Stimulated activated memory B cell treated with anti-CD40 and anti-IgM and Interleukin-4, amounts not matched to agents 10 μg/mL and 1 μg/mL and 100 μg/mL, for 72 hours (primary cell): ENCODE measurements around the gene GPR84.

Source experiments
- ATAC-seq: fragments of 150-1000 bp; cut with Tn5 transposase; 2 replicates; pipeline ENCODE4 v1.10.0; 2021
- H3K27ac Mint-ChIP-seq: one replicate; pipeline ENCODE4 v1.8.0; 2022; ENCODE audit warnings: mild to moderate bottlenecking, mixed read lengths
- H3K27me3 Mint-ChIP-seq: one replicate; pipeline ENCODE4 v1.8.0; 2022; ENCODE audit warnings: mixed read lengths
- H3K36me3 Mint-ChIP-seq: one replicate; pipeline ENCODE4 v1.8.0; 2022; ENCODE audit warnings: mixed read lengths
- H3K4me1 Mint-ChIP-seq: one replicate; pipeline ENCODE4 v1.8.0; 2022; ENCODE audit warnings: mixed read lengths
- H3K4me3 Mint-ChIP-seq: one replicate; pipeline ENCODE4 v1.8.0; 2022; ENCODE audit warnings: mild to moderate bottlenecking, moderate library complexity, mixed read lengths
- H3K9me3 Mint-ChIP-seq: one replicate; pipeline ENCODE4 v1.8.0; 2022; ENCODE audit warnings: mixed read lengths

GPR84 gene

DNA sequence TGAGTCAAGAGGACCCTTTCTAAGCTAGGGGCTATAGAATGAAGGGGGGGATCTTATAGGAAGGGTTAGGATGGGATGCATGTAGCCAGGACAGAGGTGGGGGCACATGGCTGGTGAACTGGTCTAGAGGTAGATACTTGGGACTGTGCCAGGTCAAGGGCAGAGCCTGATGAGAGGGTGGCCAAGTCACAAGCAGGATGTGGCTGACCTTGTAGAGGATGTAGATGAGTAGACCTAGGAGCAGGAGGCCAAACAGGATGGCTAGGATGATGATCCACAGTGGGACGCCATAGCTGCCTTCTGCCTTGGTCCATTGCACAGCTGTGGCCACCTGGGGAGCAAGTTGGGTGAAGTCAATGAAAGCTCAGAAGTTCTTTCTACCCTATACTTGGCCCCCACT, 32.9 kb upstream of the GPR84 start:
- Mint-ChIP-seq H3K27ac (no peak overlapping the region), H3K4me3 (no peak overlapping the region), H3K4me1 (peaks cover 9% of the 10 kb centered on the region), H3K36me3 (no peaks in the 10 kb centered on the region), H3K27me3 (no peaks in the 10 kb centered on the region), H3K9me3 (no peaks in the 10 kb centered on the region)
- ATAC-seq: no peak

DNA sequence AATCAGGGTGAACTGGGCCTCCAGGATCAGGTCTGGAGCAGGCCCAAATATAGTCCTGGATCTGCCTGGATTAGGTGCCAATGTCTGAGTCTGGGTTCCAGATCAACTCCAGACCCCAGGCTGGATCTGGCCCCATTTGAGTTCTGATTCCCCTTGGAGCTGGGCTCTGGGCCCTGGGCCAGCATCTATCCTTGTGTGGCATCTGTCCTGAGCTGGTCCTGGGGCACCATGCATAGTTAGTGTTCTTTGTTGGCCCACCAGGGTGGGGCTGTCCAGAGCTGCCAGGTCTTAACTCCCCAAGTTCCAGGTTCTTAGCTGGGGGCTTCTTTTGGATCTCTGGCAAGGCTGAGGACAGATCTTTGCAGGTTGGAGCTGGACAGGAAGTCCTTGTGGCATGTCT, 31.3 kb upstream of the GPR84 start:
- Mint-ChIP-seq H3K9me3 (no peaks in the 10 kb centered on the region), H3K36me3 (no peaks in the 10 kb centered on the region), H3K4me3 (no peak overlapping the region), H3K4me1 (peaks cover 23% of the 10 kb centered on the region), H3K27me3 (no peaks in the 10 kb centered on the region), H3K27ac (no peak overlapping the region)
- no peak for ATAC-seq

DNA sequence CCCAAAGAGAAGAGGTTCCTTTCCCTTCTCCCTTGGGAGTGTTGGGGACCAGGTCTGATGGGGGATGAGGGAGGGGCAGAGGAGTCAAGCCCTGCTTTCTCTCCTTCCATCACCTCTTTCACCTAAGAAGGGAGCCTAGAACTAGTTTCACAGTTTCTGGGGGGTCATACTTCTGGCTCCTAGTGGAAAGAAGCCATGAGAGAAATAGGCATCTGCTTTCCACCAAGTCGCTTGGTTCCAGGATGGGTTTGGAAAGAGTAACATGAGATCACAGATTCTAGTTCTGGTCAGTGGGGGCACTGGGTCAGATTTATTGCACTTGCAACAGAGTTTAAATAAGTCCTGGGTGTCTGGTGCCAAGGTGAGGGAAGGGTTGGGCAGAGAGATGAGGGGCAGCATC, 30.7 kb upstream of the GPR84 start:
- H3K4me1 Mint-ChIP-seq: peaks cover 29% of the 10 kb centered on the region
- no peaks in the 10 kb centered on the region for H3K9me3 Mint-ChIP-seq
- no peaks in the 10 kb centered on the region for H3K36me3 Mint-ChIP-seq
- H3K27ac Mint-ChIP-seq: no peak overlapping the region
- H3K27me3 Mint-ChIP-seq: no peaks in the 10 kb centered on the region
- no peak for ATAC-seq
- H3K4me3 Mint-ChIP-seq: no peak overlapping the region

DNA sequence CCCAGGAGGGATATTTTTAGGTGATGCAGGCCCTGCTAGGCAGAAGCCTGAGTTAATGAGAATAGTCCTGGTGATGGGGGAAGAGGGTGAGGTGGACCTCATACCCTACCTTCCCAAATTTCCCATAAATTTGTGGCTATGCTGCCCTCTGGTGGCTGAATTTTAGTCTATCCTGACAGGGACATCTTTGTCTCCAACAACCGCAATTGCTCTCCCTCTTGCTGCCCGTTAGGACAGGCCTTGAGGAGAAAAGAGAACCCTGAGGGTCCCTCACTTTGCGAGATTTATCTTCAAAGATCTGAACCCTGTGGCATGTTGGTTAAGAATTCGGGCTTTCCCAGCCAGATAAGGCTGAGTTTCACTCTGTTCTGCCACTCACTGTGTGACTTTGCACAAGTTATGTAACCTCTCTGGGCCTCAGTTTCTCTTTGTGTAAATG, 30.0 kb upstream of the GPR84 start:
- no peak for ATAC-seq
- no peak overlapping the region for H3K27ac Mint-ChIP-seq
- no peaks in the 10 kb centered on the region for H3K9me3 Mint-ChIP-seq
- peaks cover 36% of the 10 kb centered on the region for H3K4me1 Mint-ChIP-seq
- no peaks in the 10 kb centered on the region for H3K27me3 Mint-ChIP-seq
- H3K4me3 Mint-ChIP-seq: no peak overlapping the region
- H3K36me3 Mint-ChIP-seq: no peaks in the 10 kb centered on the region

DNA sequence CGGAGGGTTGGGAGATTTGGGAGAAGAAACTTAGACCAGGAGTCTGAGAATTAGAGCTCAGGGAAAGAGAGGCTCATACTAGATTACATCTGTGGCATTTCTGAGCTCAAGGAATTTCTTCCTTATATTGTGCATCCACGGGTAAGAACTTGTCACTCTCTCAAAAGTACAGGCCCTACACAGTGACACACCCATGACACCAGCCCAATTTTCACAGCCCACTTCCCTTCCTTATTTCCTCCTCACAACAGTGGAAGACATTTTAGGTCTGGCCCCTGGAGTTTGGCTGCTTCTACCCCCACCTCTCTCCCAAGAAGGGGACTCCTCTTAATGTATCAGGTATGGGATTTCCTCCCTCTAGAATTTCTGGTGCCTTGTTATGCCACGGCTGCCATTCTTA, 29.5 kb upstream of the GPR84 start:
- Mint-ChIP-seq H3K36me3 (no peaks in the 10 kb centered on the region), H3K4me3 (no peak overlapping the region), H3K27ac (no peak overlapping the region), H3K9me3 (no peaks in the 10 kb centered on the region), H3K4me1 (peaks cover 37% of the 10 kb centered on the region), H3K27me3 (no peaks in the 10 kb centered on the region)
- no peak for ATAC-seq

DNA sequence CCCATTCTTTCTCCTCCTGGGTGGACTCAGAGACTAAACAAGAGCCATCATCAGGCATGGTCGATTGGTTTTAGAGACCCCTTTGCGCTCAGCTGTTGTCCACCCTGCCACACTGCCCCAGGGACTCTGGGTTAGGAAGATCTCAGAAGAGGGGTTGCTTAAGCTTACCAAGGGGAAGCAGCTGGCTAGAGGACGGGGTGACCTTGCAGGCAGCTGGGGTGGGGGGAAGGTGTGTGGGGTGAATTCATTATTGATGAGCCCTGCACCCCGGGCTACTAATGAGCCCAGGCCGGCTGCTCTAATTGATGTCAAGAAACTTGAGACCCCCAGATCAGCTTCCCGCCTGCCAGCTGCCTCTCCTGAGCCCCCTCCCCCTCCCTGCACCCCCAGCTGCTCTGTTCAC, 28.9 kb upstream of the GPR84 start:
- Mint-ChIP-seq H3K4me1 (peaks cover 37% of the 10 kb centered on the region), H3K27ac (no peak overlapping the region), H3K36me3 (no peaks in the 10 kb centered on the region), H3K4me3 (no peak overlapping the region), H3K27me3 (no peaks in the 10 kb centered on the region), H3K9me3 (no peaks in the 10 kb centered on the region)
- ATAC-seq: no peak

DNA sequence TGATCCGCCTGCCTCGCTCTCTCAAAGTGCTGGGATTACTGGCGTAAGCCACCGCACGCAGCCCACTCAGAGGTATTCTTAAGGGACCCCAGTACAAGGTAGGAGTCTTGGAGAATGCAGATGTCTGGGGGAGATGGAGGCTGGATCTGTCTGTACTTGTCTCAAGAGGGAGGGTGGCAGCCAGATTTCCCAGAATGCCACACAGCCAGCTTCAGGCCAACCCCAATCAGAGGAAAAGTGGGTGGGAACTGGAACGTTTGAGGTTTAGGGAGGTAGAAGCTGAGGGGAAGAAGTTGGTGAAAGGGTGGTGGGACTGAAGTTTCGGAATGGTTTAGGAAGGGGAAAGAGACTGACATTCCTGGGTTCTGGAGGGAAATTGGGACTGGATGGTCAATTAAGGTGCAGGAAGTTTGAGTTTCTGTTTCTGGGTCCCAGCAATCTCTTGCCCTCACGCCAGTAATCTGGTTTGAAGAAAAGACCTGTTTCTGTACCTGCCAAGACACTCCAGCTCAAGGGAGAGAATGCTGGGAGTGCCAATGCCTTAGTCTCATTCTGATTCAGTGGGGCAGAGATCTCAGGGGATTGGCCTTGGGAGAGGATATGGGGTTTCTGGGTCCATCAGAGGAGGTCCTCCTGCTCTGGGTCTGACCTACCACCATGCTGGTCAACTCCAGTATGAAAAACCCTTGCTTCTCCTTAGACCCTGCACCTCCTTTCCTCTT, 28.4 kb upstream of the GPR84 start:
- no peak overlapping the region for H3K27ac Mint-ChIP-seq
- H3K4me3 Mint-ChIP-seq: no peak overlapping the region
- peaks cover 39% of the 10 kb centered on the region for H3K4me1 Mint-ChIP-seq
- no peaks in the 10 kb centered on the region for H3K9me3 Mint-ChIP-seq
- no peaks in the 10 kb centered on the region for H3K36me3 Mint-ChIP-seq
- H3K27me3 Mint-ChIP-seq: no peaks in the 10 kb centered on the region
- ATAC-seq: no peak

DNA sequence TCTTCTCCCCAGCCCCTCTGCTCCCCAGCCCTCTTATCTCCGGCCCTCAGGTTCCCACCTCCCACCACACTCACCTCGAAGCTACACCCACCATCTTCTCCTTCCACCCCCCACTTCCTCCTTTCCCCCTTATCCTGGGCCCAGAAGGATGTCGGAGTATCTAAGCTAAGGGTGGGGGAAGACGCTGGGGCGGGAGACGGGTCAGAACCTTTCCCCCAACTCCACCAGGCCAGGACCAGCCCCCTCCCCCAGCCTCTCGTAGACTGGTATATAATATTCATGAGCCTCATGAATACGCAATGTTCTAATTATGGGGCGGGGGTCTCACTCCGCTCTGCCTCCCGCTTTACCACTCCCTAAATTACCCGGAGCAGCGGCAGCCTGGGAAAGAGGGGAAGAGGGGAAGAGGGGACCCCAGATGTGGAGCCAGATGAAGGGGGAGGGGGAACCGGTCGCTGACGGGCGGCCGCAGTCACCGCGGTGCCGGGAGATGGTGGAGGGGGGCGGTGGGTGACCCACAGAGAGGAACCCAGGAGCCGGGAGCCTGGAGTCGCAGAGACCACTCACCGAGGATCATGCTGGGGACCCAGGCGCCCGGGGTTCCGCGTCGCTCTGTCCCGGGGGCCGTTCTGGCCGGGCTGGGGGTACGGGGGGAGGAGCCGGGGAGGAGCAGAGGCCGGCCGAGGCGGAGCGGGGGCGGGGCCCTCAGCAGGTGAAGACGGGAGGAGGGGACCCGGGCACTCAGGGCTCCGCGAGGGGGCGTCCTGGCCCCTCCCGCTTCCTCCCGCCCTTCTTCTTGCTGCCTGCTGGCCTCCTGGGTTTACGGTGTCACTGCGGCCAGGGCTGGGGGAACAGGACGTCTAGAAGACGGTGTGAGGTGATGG, 26.6 kb upstream of the GPR84 start:
- H3K4me3 Mint-ChIP-seq: peak overlapping the region; percentile 82
- H3K36me3 Mint-ChIP-seq: no peaks in the 10 kb centered on the region
- H3K27me3 Mint-ChIP-seq: no peaks in the 10 kb centered on the region
- peak; percentile 83 for ATAC-seq
- H3K27ac Mint-ChIP-seq: peak overlapping the region; percentile 42
- H3K9me3 Mint-ChIP-seq: no peaks in the 10 kb centered on the region
- H3K4me1 Mint-ChIP-seq: peaks cover 46% of the 10 kb centered on the region

DNA sequence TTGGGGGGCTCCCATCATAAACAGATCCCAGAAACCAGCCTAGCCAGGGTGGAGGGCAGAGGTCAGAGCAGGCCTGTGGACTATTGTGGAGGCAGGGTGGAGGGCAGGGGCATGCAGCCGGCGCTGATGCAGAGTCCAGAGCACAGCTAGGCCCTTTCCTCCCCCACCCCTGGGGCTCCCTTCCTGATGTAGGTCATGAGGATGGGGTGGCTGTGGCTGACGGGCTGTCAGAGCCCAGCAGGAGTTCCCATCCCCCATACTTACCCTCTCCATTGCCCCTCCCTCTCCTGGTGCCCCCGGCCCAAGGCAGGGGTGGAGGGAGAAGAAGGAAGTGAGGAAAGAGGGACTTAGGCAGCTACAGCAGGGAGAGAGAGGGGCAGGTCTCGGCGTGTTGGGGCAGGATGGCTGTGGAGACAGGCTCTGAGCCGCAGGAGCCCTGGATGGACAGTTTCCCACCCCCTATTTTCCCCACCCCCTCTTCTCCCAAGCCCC, 25.9 kb upstream of the GPR84 start:
- peak overlapping the region; percentile 42 for H3K27ac Mint-ChIP-seq

DNA sequence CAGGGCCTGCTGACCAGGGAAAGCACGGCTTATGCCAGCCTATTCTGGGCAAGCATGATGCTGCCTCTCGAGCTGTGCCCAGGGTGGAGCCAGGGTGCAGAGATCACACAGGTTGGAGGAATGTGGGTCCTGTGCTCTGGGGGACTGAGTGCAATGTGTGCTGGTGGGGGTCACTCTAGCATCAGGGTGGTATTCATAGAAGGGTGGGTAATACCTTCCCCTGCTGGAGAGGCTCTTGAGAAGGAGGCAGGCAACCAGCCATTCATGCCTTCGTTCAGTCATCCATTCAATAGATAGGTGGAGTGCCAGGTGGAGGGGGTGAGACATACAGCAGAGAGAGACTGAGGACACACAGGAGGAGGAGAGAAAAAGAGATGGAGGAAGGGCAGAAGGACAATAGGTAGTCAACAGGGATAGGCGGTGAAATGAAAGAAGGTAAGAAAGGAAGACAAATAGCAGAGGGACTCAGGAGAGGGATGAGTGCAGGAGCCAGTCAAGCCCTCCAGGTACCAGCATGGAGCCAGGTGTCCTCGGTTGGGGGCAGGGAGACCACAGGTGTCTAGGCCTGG, 25.4 kb upstream of the GPR84 start:
- Mint-ChIP-seq H3K4me1 (peaks cover 59% of the 10 kb centered on the region), H3K27ac (peak overlapping the region; percentile 42), H3K9me3 (no peaks in the 10 kb centered on the region), H3K27me3 (no peaks in the 10 kb centered on the region), H3K36me3 (no peaks in the 10 kb centered on the region), H3K4me3 (peak overlapping the region; percentile 46)
- no peak for ATAC-seq

More for the DNA sequence above, 25.9 kb upstream of the GPR84 start:
- H3K27me3 Mint-ChIP-seq: no peaks in the 10 kb centered on the region
- H3K9me3 Mint-ChIP-seq: no peaks in the 10 kb centered on the region
- no peak for ATAC-seq
- peaks cover 53% of the 10 kb centered on the region for H3K4me1 Mint-ChIP-seq
- H3K4me3 Mint-ChIP-seq: peak overlapping the region; percentile 46
- H3K36me3 Mint-ChIP-seq: no peaks in the 10 kb centered on the region

DNA sequence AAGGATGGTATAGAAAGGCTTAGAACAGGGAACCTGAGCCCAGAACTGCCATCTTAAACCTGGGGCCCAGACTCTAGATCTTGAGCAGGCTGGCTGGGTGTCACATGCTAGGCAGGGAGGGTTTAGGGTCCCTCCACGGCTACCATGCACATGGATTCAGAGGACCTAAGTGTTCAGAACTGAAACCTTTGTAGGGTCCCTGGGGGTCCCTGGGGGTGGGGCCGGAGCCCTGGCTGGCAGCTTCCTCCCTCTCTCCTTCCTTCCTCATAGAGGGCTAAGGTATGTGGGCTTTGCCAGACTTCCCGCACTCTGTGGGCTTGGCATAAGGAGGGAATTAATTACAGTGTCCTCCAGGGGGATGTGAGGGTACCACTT, 24.8 kb upstream of the GPR84 start:
- no peaks in the 10 kb centered on the region for H3K27me3 Mint-ChIP-seq
- H3K27ac Mint-ChIP-seq: peak overlapping the region; percentile 42
- no peaks in the 10 kb centered on the region for H3K9me3 Mint-ChIP-seq
- H3K36me3 Mint-ChIP-seq: no peaks in the 10 kb centered on the region
- peaks cover 62% of the 10 kb centered on the region for H3K4me1 Mint-ChIP-seq
- H3K4me3 Mint-ChIP-seq: no peak overlapping the region
- no peak for ATAC-seq

DNA sequence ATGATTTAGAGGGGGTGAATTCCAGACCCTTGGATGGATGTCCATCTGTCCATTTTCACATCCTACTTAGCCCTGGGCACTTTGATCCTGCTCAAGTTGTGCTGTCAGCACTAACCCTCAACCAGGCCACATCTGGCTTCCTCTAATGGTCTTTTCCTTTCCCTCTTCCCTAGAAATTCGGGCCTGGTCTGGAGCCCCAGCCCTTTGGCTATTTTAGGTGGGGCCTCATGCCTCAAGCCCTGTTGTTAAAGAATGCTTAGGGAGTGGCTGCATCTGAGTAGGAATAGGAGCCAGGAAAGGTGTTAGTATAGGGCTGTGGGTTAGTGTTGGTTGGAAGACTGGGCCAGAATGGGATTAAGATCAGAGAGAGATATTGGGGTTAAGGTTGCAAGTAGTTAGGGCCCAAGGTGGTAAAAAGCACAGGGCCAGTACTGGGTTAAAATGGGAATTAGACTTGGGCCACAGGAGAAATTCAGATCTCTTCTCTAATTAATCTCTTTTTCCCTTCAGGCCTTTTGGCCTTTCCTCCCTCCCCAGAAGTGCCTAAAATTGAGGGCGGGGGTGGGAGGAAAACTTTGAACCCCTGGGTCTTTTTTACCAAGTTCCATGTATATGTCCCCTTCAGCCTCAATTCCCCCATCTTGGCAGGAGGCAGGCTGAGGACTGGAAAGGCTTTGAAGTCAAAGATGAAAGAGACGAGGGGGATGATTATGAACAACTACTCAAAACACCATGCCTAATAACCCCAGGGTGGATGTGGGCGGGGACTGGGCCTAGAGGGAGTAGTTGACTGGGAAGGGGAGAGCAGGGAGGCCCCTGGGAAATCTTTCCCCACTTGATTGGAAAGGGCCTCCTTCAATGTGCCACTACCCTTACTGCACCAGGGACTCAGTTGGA, 24.2 kb upstream of the GPR84 start:
- no peak overlapping the region for H3K4me3 Mint-ChIP-seq
- H3K27me3 Mint-ChIP-seq: no peaks in the 10 kb centered on the region
- H3K27ac Mint-ChIP-seq: peak overlapping the region; percentile 42
- peaks cover 62% of the 10 kb centered on the region for H3K4me1 Mint-ChIP-seq
- H3K9me3 Mint-ChIP-seq: no peaks in the 10 kb centered on the region
- ATAC-seq: no peak
- no peaks in the 10 kb centered on the region for H3K36me3 Mint-ChIP-seq

DNA sequence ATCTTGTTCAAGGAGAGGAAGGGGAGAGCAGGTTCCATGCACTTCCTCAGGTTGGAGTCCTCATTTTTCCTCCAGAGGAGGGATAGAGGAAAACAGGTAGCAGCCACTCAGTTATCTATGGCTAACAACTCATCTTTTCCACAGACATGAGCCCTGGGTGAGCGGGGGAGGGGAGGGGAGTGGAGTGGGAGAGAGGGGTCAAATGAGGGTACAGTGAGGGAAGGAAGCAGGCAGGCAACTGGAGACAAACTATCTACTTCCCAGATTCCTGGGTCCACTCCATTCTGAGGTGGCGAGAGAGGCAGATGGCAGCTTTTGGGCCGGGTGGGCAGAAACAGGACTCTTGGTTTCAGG, 22.8 kb upstream of the GPR84 start:
- H3K27me3 Mint-ChIP-seq: no peaks in the 10 kb centered on the region

DNA sequence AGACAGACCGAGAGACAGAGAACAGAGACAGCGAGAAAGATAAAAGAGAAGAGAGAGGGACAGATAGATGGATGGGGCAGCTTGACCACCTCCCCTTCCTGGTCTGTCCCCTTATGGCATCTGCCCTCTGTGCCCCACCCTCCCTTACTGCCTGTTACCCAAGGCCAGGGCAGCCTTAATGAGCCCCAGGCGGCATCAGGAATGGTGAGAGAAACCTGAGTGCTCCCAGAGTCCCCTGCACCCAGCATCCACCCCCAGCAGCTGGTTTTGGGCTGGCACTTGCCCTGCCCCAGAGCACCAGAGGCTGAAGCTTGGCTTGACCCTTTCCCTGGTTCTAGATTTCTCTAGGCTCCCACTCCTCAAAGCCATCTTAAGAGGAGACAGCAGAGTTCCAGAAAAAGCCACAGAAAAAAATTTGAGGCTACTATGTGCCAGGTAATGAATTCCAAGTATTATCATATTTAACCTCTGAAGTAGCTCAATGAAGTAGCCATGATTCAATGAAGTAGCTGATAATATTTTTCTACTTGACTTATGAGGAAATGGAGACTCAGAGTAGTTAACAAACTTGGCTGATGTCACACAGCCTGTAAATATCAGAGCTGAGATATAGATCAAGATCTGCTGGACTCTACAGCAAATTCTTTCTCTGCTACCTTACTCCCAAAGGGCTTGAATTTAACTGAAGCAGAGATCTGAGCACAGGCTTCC, 22.3 kb upstream of the GPR84 start:
- H3K4me3 Mint-ChIP-seq: no peak overlapping the region
- peak overlapping the region; percentile 67 for H3K27ac Mint-ChIP-seq
- ATAC-seq: no peak
- H3K36me3 Mint-ChIP-seq: no peaks in the 10 kb centered on the region
- H3K9me3 Mint-ChIP-seq: no peaks in the 10 kb centered on the region
- H3K4me1 Mint-ChIP-seq: peaks cover 63% of the 10 kb centered on the region
- no peaks in the 10 kb centered on the region for H3K27me3 Mint-ChIP-seq

More for the DNA sequence above, 22.8 kb upstream of the GPR84 start:
- Mint-ChIP-seq H3K4me3 (no peak overlapping the region), H3K27ac (no peak overlapping the region), H3K4me1 (peaks cover 68% of the 10 kb centered on the region), H3K9me3 (no peaks in the 10 kb centered on the region), H3K36me3 (no peaks in the 10 kb centered on the region)
- ATAC-seq: no peak
